ENCODE results near the gene RAPGEF4. TPM values are rescaled to one million over a fixed set of nuclear protein-coding genes. Genes with fewer than 3 reads are reported as not detected.

The RAPGEF4 gene
- total and polyA plus RNA-seq, 11 donors = 1.3 to 21.2 (median 10.5) TPM

- intact Hi-C loops (cut with DNase I) = no loop called here
- H3K27me3 ChIP-seq = no peaks in the 10 kb centered on the region
- H3K4me3 ChIP-seq = no peak overlapping the region
- whole genome bisulfite sequencing, 4 donors = 90 to 99% (median 96%) methylated on average over 7 of the region's 7 CpGs
- peaks cover 0 to 11% (median 0%) of the 10 kb centered on the region in 12 donors for H3K9me3 ChIP-seq
- no peak for DNase-seq
- no peak for ATAC-seq
- TF ChIP-seq POLR2A (IDR thresholded peaks at IDR 0.05) (no peak), CTCF (IDR thresholded peaks at IDR 0.05) (no peak)
- H3K4me1 ChIP-seq = no peaks in the 10 kb centered on the region
- no peak overlapping the region for H3K27ac ChIP-seq
- H3K36me3 ChIP-seq = no peaks in the 10 kb centered on the region
Observed at GRCh38 chr2:172937884-172938712, 202.5 kb downstream of the RAPGEF4 start.

GRCh38 chr2:172938713-172939375, 203.2 kb downstream of the RAPGEF4 start:
- Histone ChIP-seq H3K27ac (no peak overlapping the region), H3K27me3 (no peaks in the 10 kb centered on the region), H3K9me3 (peaks cover 0 to 11% (median 0%) of the 10 kb centered on the region in 12 donors), H3K4me3 (no peak overlapping the region), H3K4me1 (no peaks in the 10 kb centered on the region), H3K36me3 (no peaks in the 10 kb centered on the region)
- intact Hi-C loops (cut with DNase I) = no loop called here
- TF ChIP-seq CTCF (IDR thresholded peaks at IDR 0.05) = no peak
- TF ChIP-seq POLR2A (IDR thresholded peaks at IDR 0.05) = no peak
- DNase-seq (no peak), ATAC-seq (no peak)
- 89 to 92% (median 91%) methylated on average over 5 of the region's 5 CpGs for WGBS, 4 donors

GRCh38 chr2:172943539-172943938, 207.9 kb downstream of the RAPGEF4 start:
- DNase-seq (no peak), ATAC-seq (no peak)
- H3K4me1 ChIP-seq = no peaks in the 10 kb centered on the region
- H3K27ac ChIP-seq = no peak overlapping the region
- TF ChIP-seq CTCF (IDR thresholded peaks at IDR 0.05) (no peak), POLR2A (IDR thresholded peaks at IDR 0.05) (no peak)
- intact Hi-C loops (cut with DNase I) = no loop called here
- H3K4me3 ChIP-seq = no peak overlapping the region
- no peaks in the 10 kb centered on the region for H3K36me3 ChIP-seq
- WGBS, 4 donors = 86 to 96% (median 95%) methylated on average over 3 of the region's 3 CpGs
- no peaks in the 10 kb centered on the region for H3K27me3 ChIP-seq
- peaks cover 0 to 11% (median 0%) of the 10 kb centered on the region in 12 donors for H3K9me3 ChIP-seq

GRCh38 chr2:172944022-172944793, 208.6 kb downstream of the RAPGEF4 start:
- TF ChIP-seq CTCF (IDR thresholded peaks at IDR 0.05) (no peak), POLR2A (IDR thresholded peaks at IDR 0.05) (no peak)
- Histone ChIP-seq H3K27me3 (no peaks in the 10 kb centered on the region), H3K27ac (no peak overlapping the region), H3K9me3 (peaks cover 0 to 11% (median 0%) of the 10 kb centered on the region in 12 donors), H3K36me3 (no peaks in the 10 kb centered on the region), H3K4me1 (no peaks in the 10 kb centered on the region), H3K4me3 (no peak overlapping the region)
- intact Hi-C loops (cut with DNase I) = no loop called here
- DNase-seq = no peak
- no peak for ATAC-seq
- WGBS, 4 donors = 79 to 87% (median 81%) methylated on average over 8 of the region's 8 CpGs
